Endodermal cell (in vitro differentiated cells): ENCODE data around the gene SCN2B. TPM values are rescaled to one million over a fixed set of nuclear protein-coding genes. Genes with fewer than 3 reads are reported as not detected.

Experiments used
- DNase-seq: peaks from one replicate; pipeline ENCODE4 v3.0.0-alpha.2; 2017
- H3K27ac ChIP-seq: 2 replicates; pipeline ENCODE4 v1.5.1; 2013; ENCODE audit warnings: mild to moderate bottlenecking, low read depth, low read length, moderate library complexity
- H3K27me3 ChIP-seq: 2 replicates; pipeline ENCODE4 v1.6.1; 2013; ENCODE audit warnings: mild to moderate bottlenecking, low read length, moderate library complexity; ENCODE audit not compliant: insufficient read depth, control insufficient read depth, poor library complexity, severe bottlenecking
- H3K36me3 ChIP-seq: 2 replicates; pipeline ENCODE4 v1.7.0; 2013; ENCODE audit warnings: mild to moderate bottlenecking, low read length, moderate library complexity; ENCODE audit not compliant: control insufficient read depth, insufficient read depth
- H3K4me1 ChIP-seq: one replicate; pipeline ENCODE4 v1.7.0; 2013; ENCODE audit warnings: low read length; ENCODE audit not compliant: control insufficient read depth, insufficient read depth
- H3K4me3 ChIP-seq: 2 replicates; pipeline ENCODE4 v1.5.1; 2013; ENCODE audit warnings: mild to moderate bottlenecking, low read length, moderate library complexity
- H3K9ac ChIP-seq: 2 replicates; pipeline ENCODE4 v1.6.1; 2013; ENCODE audit warnings: mild to moderate bottlenecking, low read length, moderate library complexity; ENCODE audit not compliant: poor library complexity, severe bottlenecking; ENCODE audit errors: extremely low read depth
- H3K9me3 ChIP-seq: 2 replicates; pipeline ENCODE4 v1.6.1; 2013; ENCODE audit warnings: mild to moderate bottlenecking, low read length, moderate library complexity; ENCODE audit not compliant: control insufficient read depth
- H3K27ac Mint-ChIP-seq: 2 replicates; pipeline ENCODE4 v1.8.0; 2020; ENCODE audit warnings: mixed read lengths
- H3K27me3 Mint-ChIP-seq: 2 replicates; pipeline ENCODE4 v1.8.0; 2021; ENCODE audit warnings: mild to moderate bottlenecking, mixed read lengths; ENCODE audit not compliant: insufficient read depth
- H3K36me3 Mint-ChIP-seq: 2 replicates; pipeline ENCODE4 v1.8.0; 2020; ENCODE audit warnings: low read depth, mixed read lengths
- H3K4me1 Mint-ChIP-seq: 2 replicates; pipeline ENCODE4 v1.8.0; 2020; ENCODE audit warnings: mixed read lengths
- H3K4me3 Mint-ChIP-seq: 2 replicates; pipeline ENCODE4 v1.8.0; 2020; ENCODE audit warnings: mild to moderate bottlenecking, moderate library complexity, mixed read lengths
- H3K9me3 Mint-ChIP-seq: 2 replicates; pipeline ENCODE4 v1.8.0; 2020; ENCODE audit warnings: mild to moderate bottlenecking, mixed read lengths
- WGBS, 2 experiments: methylation state at CpG; one replicate each; pipeline versions ENCODE4 v1.1.5 to v1.1.7; 2013; ENCODE audit warnings: missing lambda C conversion rate in 2 of 2, mixed read lengths in 1 of 2; ENCODE audit not compliant: insufficient coverage in 1 of 2, insufficient read length in 1 of 2; 5-methylcytosine and 5-hydroxymethylcytosine counted together
- total RNA-seq, 2 donors: library from RNA; stranded (reverse); fragmentation: NEBNext Ultra II Directional in 1 of 2; extraction: Animal tissue kit (Norgen Biotek cat#: 25700) in 1 of 2; gene quantifications; 2 replicates in 1 of 2; 3 replicates in 1 of 2; pipeline ENCODE4 v1.2.1, GENCODE V29; 2021
- TF ChIP-seq, protein P1 (sequence below): fragments of 200-600 bp; sonication (generic); conservative IDR thresholded peaks from 2 replicates; pipeline ENCODE4 v1.5.0; 2021; ENCODE audit warnings: antibody characterized with exemption, mild to moderate bottlenecking

The SCN2B gene
- total RNA-seq, 2 donors from 2014 or later: 0.11 to 0.20 TPM

DNA sequence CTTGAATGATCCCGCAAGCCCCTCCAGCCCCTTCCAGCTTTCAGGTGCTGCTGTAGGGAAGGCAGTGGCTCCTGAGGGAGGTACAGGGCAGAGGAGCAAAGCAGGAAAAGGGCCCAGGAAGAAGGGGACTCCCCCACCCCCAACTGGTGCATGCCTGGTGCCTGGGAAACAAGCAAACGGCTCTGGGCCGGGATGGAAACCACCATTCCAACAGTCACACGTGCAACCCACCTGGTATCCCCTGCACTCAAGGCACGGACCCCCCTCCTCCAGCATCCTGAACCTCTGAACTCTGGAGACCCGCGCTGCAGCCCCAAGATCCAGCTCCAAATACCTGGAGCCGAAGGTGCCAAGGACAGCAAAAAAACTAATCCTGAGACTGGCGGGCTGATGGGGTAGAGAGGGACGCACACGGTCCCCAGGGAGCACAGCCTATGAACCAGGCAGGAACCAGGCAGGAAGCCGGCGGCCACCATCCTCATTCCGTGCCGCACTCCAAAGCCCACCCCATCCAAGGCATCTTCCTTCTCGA, 24.4 kb downstream of the SCN2B start:
- Mint-ChIP-seq H3K27ac (no peak overlapping the region), H3K4me1 (peaks cover 22% of the 10 kb centered on the region), H3K9me3 (no peaks in the 10 kb centered on the region), H3K27me3 (peaks cover 97% of the 10 kb centered on the region), H3K36me3 (no peaks in the 10 kb centered on the region), H3K4me3 (peak overlapping the region; percentile 58)
- Histone ChIP-seq H3K4me1 (peaks cover 3% of the 10 kb centered on the region), H3K27me3 (peaks cover 100% of the 10 kb centered on the region), H3K27ac (no peak overlapping the region), H3K9ac (no peak overlapping the region), H3K4me3 (peak overlapping the region; percentile 78), H3K9me3 (no peaks in the 10 kb centered on the region), H3K36me3 (no peaks in the 10 kb centered on the region)
- 7 to 12% methylated on average over 3 to 16 of the region's 16 CpGs for WGBS, 2 experiments
- DNase-seq: peak; percentile 73
- TF ChIP-seq, protein P1, sequence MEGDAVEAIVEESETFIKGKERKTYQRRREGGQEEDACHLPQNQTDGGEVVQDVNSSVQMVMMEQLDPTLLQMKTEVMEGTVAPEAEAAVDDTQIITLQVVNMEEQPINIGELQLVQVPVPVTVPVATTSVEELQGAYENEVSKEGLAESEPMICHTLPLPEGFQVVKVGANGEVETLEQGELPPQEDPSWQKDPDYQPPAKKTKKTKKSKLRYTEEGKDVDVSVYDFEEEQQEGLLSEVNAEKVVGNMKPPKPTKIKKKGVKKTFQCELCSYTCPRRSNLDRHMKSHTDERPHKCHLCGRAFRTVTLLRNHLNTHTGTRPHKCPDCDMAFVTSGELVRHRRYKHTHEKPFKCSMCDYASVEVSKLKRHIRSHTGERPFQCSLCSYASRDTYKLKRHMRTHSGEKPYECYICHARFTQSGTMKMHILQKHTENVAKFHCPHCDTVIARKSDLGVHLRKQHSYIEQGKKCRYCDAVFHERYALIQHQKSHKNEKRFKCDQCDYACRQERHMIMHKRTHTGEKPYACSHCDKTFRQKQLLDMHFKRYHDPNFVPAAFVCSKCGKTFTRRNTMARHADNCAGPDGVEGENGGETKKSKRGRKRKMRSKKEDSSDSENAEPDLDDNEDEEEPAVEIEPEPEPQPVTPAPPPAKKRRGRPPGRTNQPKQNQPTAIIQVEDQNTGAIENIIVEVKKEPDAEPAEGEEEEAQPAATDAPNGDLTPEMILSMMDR: no peak

GRCh38 chr11:118151431-118151830, 25.0 kb downstream of the SCN2B start:
- no peaks in the 10 kb centered on the region for H3K9me3 ChIP-seq
- TF ChIP-seq, protein P1: no peak
- WGBS, 2 experiments: 85 to 87% methylated on average over 4 to 5 of the region's 5 CpGs
- no peak overlapping the region for H3K27ac Mint-ChIP-seq
- H3K36me3 Mint-ChIP-seq: no peaks in the 10 kb centered on the region
- H3K27me3 Mint-ChIP-seq: peaks cover 97% of the 10 kb centered on the region
- peaks cover 3% of the 10 kb centered on the region for H3K4me1 ChIP-seq
- no peak overlapping the region for H3K4me3 ChIP-seq
- H3K4me1 Mint-ChIP-seq: peaks cover 15% of the 10 kb centered on the region
- no peak for DNase-seq
- H3K4me3 Mint-ChIP-seq: no peak overlapping the region
- no peaks in the 10 kb centered on the region for H3K36me3 ChIP-seq
- H3K27me3 ChIP-seq: peaks cover 100% of the 10 kb centered on the region
- no peak overlapping the region for H3K9ac ChIP-seq
- no peak overlapping the region for H3K27ac ChIP-seq
- no peaks in the 10 kb centered on the region for H3K9me3 Mint-ChIP-seq

GRCh38 chr11:118149493-118149892, 26.9 kb downstream of the SCN2B start:
- H3K36me3 Mint-ChIP-seq: no peaks in the 10 kb centered on the region
- Histone ChIP-seq H3K27ac (no peak overlapping the region), H3K4me3 (no peak overlapping the region), H3K27me3 (peaks cover 94% of the 10 kb centered on the region), H3K4me1 (no peaks in the 10 kb centered on the region), H3K9ac (no peak overlapping the region), H3K9me3 (no peaks in the 10 kb centered on the region), H3K36me3 (no peaks in the 10 kb centered on the region)
- TF ChIP-seq, protein P1: peak; percentile 23
- no peaks in the 10 kb centered on the region for H3K9me3 Mint-ChIP-seq
- H3K4me3 Mint-ChIP-seq: no peak overlapping the region
- DNase-seq: peak; percentile 52
- 50 to 70% methylated on average over 1 of the region's 1 CpG for WGBS, 2 experiments
- peaks cover 14% of the 10 kb centered on the region for H3K4me1 Mint-ChIP-seq
- no peak overlapping the region for H3K27ac Mint-ChIP-seq
- H3K27me3 Mint-ChIP-seq: peaks cover 92% of the 10 kb centered on the region
